ENCODE data around the gene IMPDH1. TPM values are rescaled to one million over a fixed set of nuclear protein-coding genes. Genes with fewer than 3 reads are reported as not detected.

The IMPDH1 gene
- total RNA-seq, 3 donors from 2014 or later (not counting 1 experiment from before 2014, with no cell fraction given) = 77.8 to 94.1 (median 89.6) TPM

DNA sequence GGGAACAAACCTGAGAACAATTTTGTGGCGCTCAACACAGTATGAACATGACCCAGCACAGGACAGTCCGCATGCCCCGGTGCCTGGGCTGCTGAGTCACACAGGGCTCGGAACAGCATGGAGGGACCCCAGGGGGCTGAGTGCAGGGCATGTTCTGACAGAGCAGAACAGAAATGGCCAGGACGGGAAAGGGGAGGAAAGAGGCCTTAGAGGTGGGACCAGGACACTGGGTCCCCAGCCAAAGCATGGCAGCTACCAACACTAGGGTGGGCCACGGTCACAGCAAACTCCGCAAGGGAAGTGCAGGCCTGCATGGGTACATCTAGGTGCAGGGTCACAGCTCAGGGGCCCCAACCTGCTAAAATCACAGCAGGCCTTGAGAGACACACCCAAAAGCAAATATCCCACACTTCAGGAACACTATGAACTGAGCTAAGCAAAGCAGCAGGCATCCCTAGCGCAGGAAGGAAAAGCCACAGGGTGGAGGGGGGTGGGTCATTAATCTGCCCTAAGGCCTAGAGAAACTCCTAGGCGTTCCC lies 5.6 kb downstream of the IMPDH1 start:
- Histone ChIP-seq H3K27ac (ENCODE audit: low read length) (no peak overlapping the region), H3K9me3 (ENCODE audit: control insufficient read depth, insufficient read depth, low read length) (no peaks in the 10 kb centered on the region), H3K4me3 (ENCODE audit: low read length) (no peak overlapping the region), H3K36me3 (ENCODE audit: control insufficient read depth, insufficient read depth, low read length) (peaks cover 22% of the 10 kb centered on the region), H3K4me1 (ENCODE audit: control insufficient read depth, insufficient read depth, low read length) (peaks cover 51% of the 10 kb centered on the region), H3K27me3 (ENCODE audit: control insufficient read depth, insufficient read depth, low read length) (no peaks in the 10 kb centered on the region)
- intact Hi-C loops (cut with micrococcal nuclease) = no loop called here
- Mint-ChIP-seq H3K27ac (no peak overlapping the region), H3K4me3 (peak overlapping the region; percentile 83), H3K9me3 (no peaks in the 10 kb centered on the region), H3K36me3 (no peaks in the 10 kb centered on the region), H3K4me1 (peaks cover 41 to 48% of the 10 kb centered on the region in 2 donors), H3K27me3 (ENCODE audit: low read depth in 2 of 2) (no peaks in the 10 kb centered on the region)
- 89% methylated on average over 8 of the region's 9 CpGs for WGBS (ENCODE audit: insufficient coverage)
- ATAC-seq (no peak), DNase-seq (no peak)
- no peak for TF ChIP-seq CTCF (IDR thresholded peaks at IDR 0.05)

GRCh38 chr7:128403676-128404075 lies 6.1 kb downstream of the IMPDH1 start:
- no peaks in the 10 kb centered on the region for H3K27me3 Mint-ChIP-seq (ENCODE audit: low read depth in 2 of 2)
- peaks cover 35 to 42% of the 10 kb centered on the region in 2 donors for H3K4me1 Mint-ChIP-seq
- peak overlapping the region in 1 of 2 donors; percentile 37 for H3K27ac Mint-ChIP-seq
- H3K36me3 ChIP-seq (ENCODE audit: control insufficient read depth, insufficient read depth, low read length) = peaks cover 23% of the 10 kb centered on the region
- TF ChIP-seq CTCF (IDR thresholded peaks at IDR 0.05) = no peak
- no peak overlapping the region for H3K27ac ChIP-seq (ENCODE audit: low read length)
- 95% methylated on average over 4 of the region's 5 CpGs for WGBS (ENCODE audit: insufficient coverage)
- intact Hi-C loops (cut with micrococcal nuclease) = no loop called here
- no peaks in the 10 kb centered on the region for H3K9me3 Mint-ChIP-seq
- no peaks in the 10 kb centered on the region for H3K9me3 ChIP-seq (ENCODE audit: control insufficient read depth, insufficient read depth, low read length)
- DNase-seq (no peak), ATAC-seq (no peak)
- H3K4me1 ChIP-seq (ENCODE audit: control insufficient read depth, insufficient read depth, low read length) = peaks cover 46% of the 10 kb centered on the region
- no peaks in the 10 kb centered on the region for H3K36me3 Mint-ChIP-seq
- H3K27me3 ChIP-seq (ENCODE audit: control insufficient read depth, insufficient read depth, low read length) = no peaks in the 10 kb centered on the region
- H3K4me3 Mint-ChIP-seq = peak overlapping the region; percentile 83
- H3K4me3 ChIP-seq (ENCODE audit: low read length) = no peak overlapping the region

DNA sequence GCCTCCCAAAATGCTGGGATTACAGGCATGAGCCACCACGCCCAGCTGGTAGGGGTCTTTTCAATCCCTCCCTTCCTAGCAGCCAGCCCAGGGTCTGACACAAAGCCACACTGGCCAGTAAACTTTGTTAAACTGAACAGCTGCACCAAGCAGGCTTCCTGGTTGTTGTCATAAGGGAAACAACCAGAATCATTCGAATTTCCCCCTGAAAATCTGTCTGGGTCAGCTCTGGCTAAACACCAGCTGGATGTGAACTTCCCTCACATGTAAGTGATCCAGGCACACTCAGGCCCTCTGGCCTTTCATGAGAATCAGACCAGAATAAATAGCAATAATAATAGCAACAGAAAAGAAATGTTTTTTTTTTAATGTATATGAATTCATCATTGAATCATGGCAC lies 7.4 kb downstream of the IMPDH1 start:
- no peaks in the 10 kb centered on the region for H3K27me3 ChIP-seq (ENCODE audit: control insufficient read depth, insufficient read depth, low read length)
- intact Hi-C loops (cut with micrococcal nuclease) = no loop called here
- no peaks in the 10 kb centered on the region for H3K36me3 Mint-ChIP-seq
- no peaks in the 10 kb centered on the region for H3K9me3 ChIP-seq (ENCODE audit: control insufficient read depth, insufficient read depth, low read length)
- no peak overlapping the region for H3K27ac Mint-ChIP-seq
- H3K4me1 ChIP-seq (ENCODE audit: control insufficient read depth, insufficient read depth, low read length) = peaks cover 32% of the 10 kb centered on the region
- no peak overlapping the region for H3K4me3 Mint-ChIP-seq
- H3K36me3 ChIP-seq (ENCODE audit: control insufficient read depth, insufficient read depth, low read length) = peaks cover 36% of the 10 kb centered on the region
- H3K9me3 Mint-ChIP-seq = no peaks in the 10 kb centered on the region
- ATAC-seq (no peak), DNase-seq (no peak)
- no peak overlapping the region for H3K27ac ChIP-seq (ENCODE audit: low read length)
- peaks cover 26 to 33% of the 10 kb centered on the region in 2 donors for H3K4me1 Mint-ChIP-seq
- H3K27me3 Mint-ChIP-seq (ENCODE audit: low read depth in 2 of 2) = no peaks in the 10 kb centered on the region
- WGBS (ENCODE audit: insufficient coverage) = 84% methylated on average over 2 of the region's 2 CpGs
- no peak overlapping the region for H3K4me3 ChIP-seq (ENCODE audit: low read length)
- no peak for TF ChIP-seq CTCF (IDR thresholded peaks at IDR 0.05)

DNA sequence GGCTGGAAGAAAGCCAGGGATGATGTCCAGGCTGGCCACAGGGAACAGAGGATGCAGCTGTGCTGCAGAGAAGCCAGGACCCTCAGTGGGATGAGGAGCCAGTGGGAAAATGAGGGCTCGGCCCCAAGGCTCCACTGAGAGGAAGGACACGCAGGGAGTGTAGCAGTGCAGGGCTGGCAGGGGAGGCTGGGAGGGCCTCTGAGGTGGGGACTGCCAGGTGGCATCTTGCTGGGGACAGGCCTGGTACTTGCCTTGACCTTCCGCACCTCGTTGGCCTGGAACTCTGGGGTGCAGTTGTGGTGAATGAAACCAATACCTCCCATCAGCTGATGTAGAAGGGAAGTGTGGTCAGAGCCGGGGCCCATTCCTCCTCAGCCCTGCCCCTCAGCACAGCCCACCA lies 9.2 kb downstream of the IMPDH1 start:
- intact Hi-C loops (cut with micrococcal nuclease) = no loop called here

More for the DNA sequence above, 9.2 kb downstream of the IMPDH1 start:
- 81% methylated on average over 5 of the region's 5 CpGs for WGBS (ENCODE audit: insufficient coverage)
- H3K36me3 Mint-ChIP-seq = no peaks in the 10 kb centered on the region
- Histone ChIP-seq H3K36me3 (ENCODE audit: control insufficient read depth, insufficient read depth, low read length) (peaks cover 52% of the 10 kb centered on the region), H3K27ac (ENCODE audit: low read length) (no peak overlapping the region), H3K4me3 (ENCODE audit: low read length) (no peak overlapping the region), H3K27me3 (ENCODE audit: control insufficient read depth, insufficient read depth, low read length) (no peaks in the 10 kb centered on the region), H3K9me3 (ENCODE audit: control insufficient read depth, insufficient read depth, low read length) (no peaks in the 10 kb centered on the region), H3K4me1 (ENCODE audit: control insufficient read depth, insufficient read depth, low read length) (peaks cover 20% of the 10 kb centered on the region)
- H3K4me1 Mint-ChIP-seq = peaks cover 17 to 19% of the 10 kb centered on the region in 2 donors
- no peak for TF ChIP-seq CTCF (IDR thresholded peaks at IDR 0.05)
- H3K9me3 Mint-ChIP-seq = no peaks in the 10 kb centered on the region
- ATAC-seq (no peak), DNase-seq (no peak)
- no peaks in the 10 kb centered on the region for H3K27me3 Mint-ChIP-seq (ENCODE audit: low read depth in 2 of 2)
- no peak overlapping the region for H3K27ac Mint-ChIP-seq
- no peak overlapping the region for H3K4me3 Mint-ChIP-seq
